ENCODE measurements around the gene LAMTOR2. TPM values are rescaled to one million over a fixed set of nuclear protein-coding genes. Genes with fewer than 3 reads are reported as not detected.

The LAMTOR2 gene
- total RNA-seq, 4 donors from 2014 or later = 51.7 to 80.1 (median 66.9) TPM

DNA sequence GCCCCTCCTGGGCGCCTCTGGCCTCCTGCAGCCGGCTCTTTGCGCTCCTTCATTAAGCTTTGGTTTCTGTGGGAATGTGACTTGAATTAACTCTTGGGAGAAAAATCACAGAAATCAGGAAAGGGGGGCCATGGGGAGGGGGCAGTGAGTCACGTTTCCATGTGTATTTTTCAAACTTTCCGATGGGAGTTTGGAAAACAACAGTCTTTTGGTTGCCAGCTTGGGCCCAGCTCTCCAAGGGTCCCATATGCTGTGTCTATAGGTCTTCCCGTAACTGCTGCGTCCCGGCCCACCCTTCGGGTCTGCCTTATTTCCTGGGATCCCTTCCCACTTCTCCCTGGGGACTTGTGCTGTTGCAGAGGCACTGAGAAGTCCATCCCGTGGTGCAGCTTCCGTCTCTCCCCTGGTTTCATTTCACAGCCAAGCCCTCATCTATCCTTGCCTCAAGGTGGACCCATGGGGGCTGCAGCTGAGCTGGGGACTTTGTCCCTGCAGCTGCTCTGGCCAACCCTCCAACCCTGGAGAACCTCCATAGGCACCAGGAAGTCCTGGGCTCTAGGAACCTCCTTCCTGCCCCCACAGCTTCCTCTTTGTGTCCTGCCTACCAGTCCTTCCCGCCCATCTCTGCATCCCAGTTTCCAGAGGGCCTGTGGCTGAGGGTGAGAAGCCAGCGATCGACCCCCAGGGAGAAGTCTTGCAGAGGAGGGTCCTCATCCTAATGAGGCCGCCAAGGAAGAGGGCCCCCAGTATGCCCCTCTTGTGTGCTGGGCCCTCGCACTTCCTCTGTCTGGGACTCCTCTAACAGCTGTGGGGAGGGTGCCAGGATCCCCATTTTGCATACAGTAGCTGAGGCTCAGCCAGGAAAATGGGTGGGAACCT, 48.3 kb downstream of the LAMTOR2 start:
- TF ChIP-seq, protein P1, sequence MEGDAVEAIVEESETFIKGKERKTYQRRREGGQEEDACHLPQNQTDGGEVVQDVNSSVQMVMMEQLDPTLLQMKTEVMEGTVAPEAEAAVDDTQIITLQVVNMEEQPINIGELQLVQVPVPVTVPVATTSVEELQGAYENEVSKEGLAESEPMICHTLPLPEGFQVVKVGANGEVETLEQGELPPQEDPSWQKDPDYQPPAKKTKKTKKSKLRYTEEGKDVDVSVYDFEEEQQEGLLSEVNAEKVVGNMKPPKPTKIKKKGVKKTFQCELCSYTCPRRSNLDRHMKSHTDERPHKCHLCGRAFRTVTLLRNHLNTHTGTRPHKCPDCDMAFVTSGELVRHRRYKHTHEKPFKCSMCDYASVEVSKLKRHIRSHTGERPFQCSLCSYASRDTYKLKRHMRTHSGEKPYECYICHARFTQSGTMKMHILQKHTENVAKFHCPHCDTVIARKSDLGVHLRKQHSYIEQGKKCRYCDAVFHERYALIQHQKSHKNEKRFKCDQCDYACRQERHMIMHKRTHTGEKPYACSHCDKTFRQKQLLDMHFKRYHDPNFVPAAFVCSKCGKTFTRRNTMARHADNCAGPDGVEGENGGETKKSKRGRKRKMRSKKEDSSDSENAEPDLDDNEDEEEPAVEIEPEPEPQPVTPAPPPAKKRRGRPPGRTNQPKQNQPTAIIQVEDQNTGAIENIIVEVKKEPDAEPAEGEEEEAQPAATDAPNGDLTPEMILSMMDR (IDR thresholded peaks at IDR 0.05; ENCODE audit: low read depth) = no peak

DNA sequence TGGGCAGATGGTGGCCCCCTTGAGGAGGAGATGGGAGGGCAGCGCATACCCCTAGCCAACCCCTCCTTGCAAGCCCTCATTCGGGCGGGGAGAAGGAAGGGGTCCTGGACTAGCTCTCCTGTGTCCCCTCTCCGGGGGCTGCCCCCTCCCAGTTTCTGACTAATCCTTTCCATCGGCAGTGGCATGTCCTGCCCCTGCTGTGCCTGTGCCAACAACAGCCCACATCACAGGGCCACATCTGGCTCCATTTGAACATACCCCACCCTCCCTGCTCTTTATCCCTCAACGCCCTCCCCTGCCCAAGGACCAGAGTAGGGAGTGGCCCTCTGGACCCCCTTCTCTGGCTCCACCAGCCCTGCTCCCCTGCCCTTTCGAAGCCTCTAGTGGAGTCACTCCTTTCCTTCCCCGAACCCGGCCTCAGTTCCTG, 49.0 kb downstream of the LAMTOR2 start:
- TF ChIP-seq, protein P1 (IDR thresholded peaks at IDR 0.05; ENCODE audit: low read depth) = no peak

DNA sequence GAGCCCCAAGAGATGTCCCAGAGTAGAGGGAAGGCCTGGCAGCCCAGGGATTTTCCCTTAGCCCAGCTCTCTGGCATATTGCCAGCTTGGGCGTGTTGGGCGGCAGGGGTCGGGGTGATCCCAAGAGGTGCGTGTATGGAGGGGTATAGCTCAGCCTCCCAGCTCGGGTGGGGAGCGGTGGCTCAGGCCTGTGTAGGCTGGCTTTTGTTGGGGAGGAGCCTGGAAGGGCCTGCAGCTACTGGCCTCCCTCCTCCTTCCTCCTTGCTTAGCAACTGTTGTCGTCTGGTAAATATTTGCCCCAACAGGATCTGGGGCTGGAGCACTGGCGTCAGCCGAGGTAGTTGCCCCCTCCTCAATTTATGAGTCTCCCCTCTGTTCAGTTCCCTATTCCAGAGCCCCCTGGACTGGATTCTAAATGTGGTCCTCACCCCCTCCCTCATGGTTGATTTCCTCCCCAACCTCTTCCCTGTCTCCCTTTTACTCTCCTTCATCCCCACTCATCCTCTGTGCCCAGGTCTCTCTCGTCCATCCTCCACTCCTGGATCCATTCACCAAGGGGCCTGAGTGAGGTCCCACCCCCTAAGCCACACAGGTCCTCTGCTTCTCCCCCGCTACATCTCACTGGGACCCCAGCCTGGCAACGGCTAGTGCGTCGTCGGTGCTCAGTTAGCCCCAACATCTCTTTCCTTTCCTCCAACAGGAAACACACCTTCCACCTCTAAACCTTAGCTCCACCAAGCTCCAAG, 49.7 kb downstream of the LAMTOR2 start:
- TF ChIP-seq, protein P1 (IDR thresholded peaks at IDR 0.05; ENCODE audit: low read depth) = no peak

DNA sequence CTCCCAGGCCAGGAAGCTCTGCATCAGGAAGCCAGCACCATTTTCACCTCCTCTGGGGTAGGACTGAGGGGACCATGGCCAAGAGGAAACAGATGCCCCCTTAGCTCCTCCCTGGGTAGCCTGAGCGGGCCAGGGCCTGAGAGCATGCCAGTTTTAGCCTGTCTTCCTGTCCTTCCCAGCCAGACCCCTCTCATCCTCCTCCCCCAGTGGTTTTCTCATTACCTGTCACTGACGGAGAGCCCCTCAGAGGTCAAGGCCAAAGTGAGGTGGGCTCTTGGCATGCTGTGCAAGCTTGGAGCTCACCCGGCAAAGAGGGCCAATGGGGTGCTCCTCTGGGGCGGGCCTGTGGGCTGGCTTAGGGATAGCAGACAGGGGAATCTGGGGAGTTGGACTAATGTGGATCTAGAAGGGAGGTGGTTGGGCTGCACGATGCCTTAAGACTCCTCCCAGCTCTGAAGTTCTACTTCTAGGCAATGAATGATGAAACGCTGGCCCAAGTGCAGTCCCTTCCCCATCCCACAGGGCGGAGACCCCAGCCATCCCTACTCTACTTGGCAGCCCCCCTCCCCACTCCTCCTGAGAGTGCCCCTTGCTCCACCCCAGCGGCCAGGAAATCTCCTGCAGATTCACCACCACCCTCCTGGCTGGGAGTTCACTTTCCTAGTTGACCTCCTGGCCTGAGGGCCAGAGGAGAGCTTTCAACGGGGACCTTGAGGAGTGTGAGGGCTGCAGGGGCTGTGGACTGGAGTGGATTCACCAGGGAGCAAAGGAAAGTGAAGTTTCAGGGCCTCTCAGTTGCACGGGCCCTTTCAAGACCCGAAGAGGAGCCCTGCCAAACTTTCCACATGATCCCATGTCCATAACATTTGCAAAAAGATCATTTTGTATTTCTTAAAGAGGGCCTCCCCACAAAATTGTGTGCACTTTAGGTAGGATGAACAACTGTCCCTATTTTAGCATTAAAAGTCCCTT, 50.6 kb downstream of the LAMTOR2 start:
- TF ChIP-seq, protein P1 (IDR thresholded peaks at IDR 0.05; ENCODE audit: low read depth) = no peak

DNA sequence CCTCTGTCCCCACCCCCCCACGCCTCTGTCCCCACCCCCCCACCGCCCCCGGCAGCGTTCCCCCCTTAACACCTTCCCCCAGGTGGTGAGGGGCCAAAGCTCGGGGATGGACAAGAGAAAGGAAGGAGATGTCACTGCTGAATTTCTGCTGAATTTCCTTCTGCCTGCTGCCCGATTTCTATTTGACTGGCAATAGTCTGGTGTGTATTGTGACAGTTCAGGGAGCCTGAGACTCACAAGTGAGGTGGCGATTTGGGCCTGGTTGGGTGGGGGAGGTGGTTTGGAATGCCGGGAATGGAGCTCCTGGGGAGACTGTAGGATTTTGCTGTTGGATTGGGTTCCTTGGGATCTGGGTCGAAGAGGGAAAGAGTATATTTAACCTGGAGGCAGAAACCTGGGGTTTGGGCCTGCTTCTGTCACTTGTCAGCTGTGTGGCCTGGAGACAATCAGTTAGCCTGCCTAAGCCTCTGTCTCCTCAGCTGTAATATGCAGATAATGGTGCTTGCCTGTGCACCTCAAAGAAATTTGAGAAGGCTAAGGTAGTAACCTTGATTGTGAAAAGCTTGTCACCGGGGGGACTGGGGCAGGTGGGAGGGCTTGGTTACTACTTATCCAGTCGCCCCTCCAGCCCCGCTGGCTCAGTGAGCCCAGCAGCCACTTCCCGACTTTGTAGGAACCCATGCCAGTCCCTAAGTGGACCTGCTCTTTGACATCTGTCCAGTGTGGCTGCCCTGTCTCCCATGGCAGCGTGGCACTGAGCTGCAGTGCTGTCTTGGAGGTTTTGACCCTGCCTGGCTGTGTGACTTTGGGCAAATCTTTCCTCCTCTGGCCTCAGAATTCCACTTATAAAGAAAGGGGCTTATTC, 52.3 kb downstream of the LAMTOR2 start:
- TF ChIP-seq, protein P1 (IDR thresholded peaks at IDR 0.05; ENCODE audit: low read depth) = no peak

DNA sequence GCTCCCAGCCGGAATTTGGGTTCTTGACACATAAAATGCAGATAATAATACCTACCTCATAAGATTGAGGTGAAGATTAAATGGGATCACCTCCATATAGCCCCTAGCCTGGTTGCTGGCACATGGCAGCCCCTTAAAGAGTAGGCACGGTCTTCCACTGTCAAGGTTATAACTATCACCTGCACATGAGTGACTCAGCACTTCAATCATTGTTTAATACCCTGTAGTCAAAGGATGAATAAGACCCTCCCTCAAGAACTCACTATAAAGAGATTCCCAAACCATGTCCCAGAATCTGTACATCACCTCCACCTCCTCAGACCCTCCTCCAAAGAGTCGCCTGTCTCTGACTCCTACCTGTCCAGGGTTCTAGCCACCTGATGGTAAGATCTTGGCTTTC, 53.5 kb downstream of the LAMTOR2 start:
- TF ChIP-seq, protein P1 (IDR thresholded peaks at IDR 0.05; ENCODE audit: low read depth) = no peak
